GM12864 (cell line): ENCODE measurements around the gene UNC50.

Experiments used
- DNase-seq: peaks from one replicate; pipeline ENCODE4 v3.0.0-alpha.2; 2011; ENCODE audit warnings: low read depth
- H3K4me3 ChIP-seq: 2 replicates; pipeline ENCODE4 v1.5.1; 2011; ENCODE audit warnings: mild to moderate bottlenecking, low read depth, low read length, control low read depth
- CTCF ChIP-seq: IDR thresholded peaks from 2 replicates; pipeline ENCODE4 v1.5.1; 2011; ENCODE audit warnings: low read depth, mild to moderate bottlenecking, moderate library complexity, low read length, control low read depth, inconsistent platforms; ENCODE audit errors: missing control alignments

UNC50 gene

GRCh38 chr2:98576666-98577312 lies 31.6 kb upstream of the UNC50 start:
- H3K4me3 ChIP-seq = no peak overlapping the region
- TF ChIP-seq CTCF = no peak
- no peak for DNase-seq

GRCh38 chr2:98577313-98577712 lies 31.1 kb upstream of the UNC50 start:
- no peak overlapping the region for H3K4me3 ChIP-seq
- no peak for DNase-seq
- no peak for TF ChIP-seq CTCF

GRCh38 chr2:98578231-98578630 lies 30.2 kb upstream of the UNC50 start:
- no peak for DNase-seq
- no peak overlapping the region for H3K4me3 ChIP-seq
- TF ChIP-seq CTCF = no peak

- no peak for DNase-seq
- H3K4me3 ChIP-seq = no peak overlapping the region
- TF ChIP-seq CTCF = no peak
Observed at GRCh38 chr2:98579926-98580325, 28.5 kb upstream of the UNC50 start.

- no peak for DNase-seq
- peak; percentile 30 for TF ChIP-seq CTCF
- no peak overlapping the region for H3K4me3 ChIP-seq
Observed at GRCh38 chr2:98580656-98581284, 27.6 kb upstream of the UNC50 start.

- H3K4me3 ChIP-seq = no peak overlapping the region
- no peak for DNase-seq
- TF ChIP-seq CTCF = no peak
Observed at GRCh38 chr2:98582523-98582922, 25.9 kb upstream of the UNC50 start.

GRCh38 chr2:98583276-98583675 lies 25.1 kb upstream of the UNC50 start:
- no peak for TF ChIP-seq CTCF
- no peak for DNase-seq
- H3K4me3 ChIP-seq = no peak overlapping the region
